ENCODE measurements around the gene IFIT3. TPM values are rescaled to one million over a fixed set of nuclear protein-coding genes. Genes with fewer than 3 reads are reported as not detected.

IFIT3 gene
- total and polyA plus RNA-seq, 2 experiments from 2014 or later: 0.42 to 0.52 TPM

DNA sequence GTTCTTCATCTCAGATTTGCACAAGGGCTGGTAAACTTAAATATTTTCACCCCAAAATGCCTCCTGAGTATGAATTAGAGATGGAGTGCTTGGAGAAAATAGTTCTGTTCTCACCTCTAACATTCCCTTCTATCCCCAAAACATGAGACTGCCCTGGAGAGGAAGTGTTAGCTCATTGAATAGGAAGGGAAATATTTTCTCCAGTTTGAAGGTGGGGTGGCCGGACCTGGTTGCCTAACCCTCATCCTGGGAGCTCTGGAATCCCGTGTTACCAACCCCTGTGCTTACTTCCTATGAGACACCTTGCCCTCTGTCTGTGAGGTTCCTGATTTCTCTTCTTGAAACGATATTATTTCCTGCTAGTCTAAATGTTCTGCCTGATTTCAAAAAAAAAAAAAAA is 25.2 kb upstream of the IFIT3 start:
- Histone ChIP-seq H2AFZ (peak overlapping the region; percentile 94), H4K20me1 (replicated peaks; ENCODE audit: insufficient read depth) (no peaks in the 10 kb centered on the region), H3K4me2 (no peak overlapping the region), H3K9me2 (ENCODE audit: insufficient read depth) (no peaks in the 10 kb centered on the region), H3K79me2 (replicated peaks; ENCODE audit: insufficient read depth) (no peaks in the 10 kb centered on the region), H3K4me3 (no peak overlapping the region), H3K36me3 (ENCODE audit: insufficient read depth) (no peaks in the 10 kb centered on the region), H3K4me1 (ENCODE audit: insufficient read depth) (peaks cover 13% of the 10 kb centered on the region; the same call in 1 of the 2 replicates), H3K27ac (ENCODE audit: low read depth) (no peak overlapping the region), H3F3A (replicated peaks; ENCODE audit: low read depth) (no peaks in the 10 kb centered on the region), H3K27me3 (ENCODE audit: insufficient read depth) (no peaks in the 10 kb centered on the region)
- peaks cover 1% of the 10 kb centered on the region for H3K27me3 Mint-ChIP-seq (ENCODE audit: insufficient read depth, low read depth, poor library complexity)
- no peak for ATAC-seq
- no peak for DNase-seq (ENCODE audit: low spot score)
- H3K9me3 Mint-ChIP-seq: no peaks in the 10 kb centered on the region
- no peaks in the 10 kb centered on the region for H3K36me3 Mint-ChIP-seq (ENCODE audit: low read depth)
- peaks cover 24% of the 10 kb centered on the region for H3K4me1 Mint-ChIP-seq
- no peak overlapping the region for H3K4me3 Mint-ChIP-seq
- H3K27ac Mint-ChIP-seq: no peak overlapping the region
- TF ChIP-seq ZNF331 (CRISPR knock-in tag; IDR thresholded peaks at IDR 0.05; ENCODE audit: low read depth): no peak
- TF ChIP-seq CREB1 (CRISPR knock-in tag; IDR thresholded peaks at IDR 0.05; ENCODE audit: low read depth): no peak
- TF ChIP-seq JUNB (IDR thresholded peaks at IDR 0.05; ENCODE audit: unreplicated experiment): no peak
- no peak for TF ChIP-seq EZH2phosphoT487 (IDR thresholded peaks at IDR 0.05; ENCODE audit: unreplicated experiment)
- TF ChIP-seq, protein P1, sequence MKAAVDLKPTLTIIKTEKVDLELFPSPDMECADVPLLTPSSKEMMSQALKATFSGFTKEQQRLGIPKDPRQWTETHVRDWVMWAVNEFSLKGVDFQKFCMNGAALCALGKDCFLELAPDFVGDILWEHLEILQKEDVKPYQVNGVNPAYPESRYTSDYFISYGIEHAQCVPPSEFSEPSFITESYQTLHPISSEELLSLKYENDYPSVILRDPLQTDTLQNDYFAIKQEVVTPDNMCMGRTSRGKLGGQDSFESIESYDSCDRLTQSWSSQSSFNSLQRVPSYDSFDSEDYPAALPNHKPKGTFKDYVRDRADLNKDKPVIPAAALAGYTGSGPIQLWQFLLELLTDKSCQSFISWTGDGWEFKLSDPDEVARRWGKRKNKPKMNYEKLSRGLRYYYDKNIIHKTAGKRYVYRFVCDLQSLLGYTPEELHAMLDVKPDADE (IDR thresholded peaks at IDR 0.05): no peak
- TF ChIP-seq EZH2 (IDR thresholded peaks at IDR 0.05; ENCODE audit: low read depth, unreplicated experiment): no peak
- no peak for TF ChIP-seq ZNF114 (CRISPR knock-in tag; IDR thresholded peaks at IDR 0.05)
- no peak for TF ChIP-seq ZNF462 (CRISPR knock-in tag; IDR thresholded peaks at IDR 0.05)
- TF ChIP-seq NANOG (IDR thresholded peaks at IDR 0.05; ENCODE audit: borderline replicate concordance): no peak
- no peak for TF ChIP-seq REST (IDR thresholded peaks at IDR 0.05; ENCODE audit: unreplicated experiment)
- TF ChIP-seq, protein P2, sequence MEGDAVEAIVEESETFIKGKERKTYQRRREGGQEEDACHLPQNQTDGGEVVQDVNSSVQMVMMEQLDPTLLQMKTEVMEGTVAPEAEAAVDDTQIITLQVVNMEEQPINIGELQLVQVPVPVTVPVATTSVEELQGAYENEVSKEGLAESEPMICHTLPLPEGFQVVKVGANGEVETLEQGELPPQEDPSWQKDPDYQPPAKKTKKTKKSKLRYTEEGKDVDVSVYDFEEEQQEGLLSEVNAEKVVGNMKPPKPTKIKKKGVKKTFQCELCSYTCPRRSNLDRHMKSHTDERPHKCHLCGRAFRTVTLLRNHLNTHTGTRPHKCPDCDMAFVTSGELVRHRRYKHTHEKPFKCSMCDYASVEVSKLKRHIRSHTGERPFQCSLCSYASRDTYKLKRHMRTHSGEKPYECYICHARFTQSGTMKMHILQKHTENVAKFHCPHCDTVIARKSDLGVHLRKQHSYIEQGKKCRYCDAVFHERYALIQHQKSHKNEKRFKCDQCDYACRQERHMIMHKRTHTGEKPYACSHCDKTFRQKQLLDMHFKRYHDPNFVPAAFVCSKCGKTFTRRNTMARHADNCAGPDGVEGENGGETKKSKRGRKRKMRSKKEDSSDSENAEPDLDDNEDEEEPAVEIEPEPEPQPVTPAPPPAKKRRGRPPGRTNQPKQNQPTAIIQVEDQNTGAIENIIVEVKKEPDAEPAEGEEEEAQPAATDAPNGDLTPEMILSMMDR (conservative IDR thresholded peaks at IDR 0.05; ENCODE audit: low read depth in 2 of 2): no peak
- TF ChIP-seq POLR2AphosphoS5 (IDR thresholded peaks at IDR 0.05; ENCODE audit: low read depth): no peak

All from GM23338 (cell line).